ENCODE measurements around the gene SIL1.

SIL1 gene

GRCh38 chr5:138918686-138919085 lies 279.5 kb downstream of the SIL1 start:
- H3K27me3 ChIP-seq (ENCODE audit: control insufficient read depth, low read length) = no peaks in the 10 kb centered on the region
- H3K9me3 ChIP-seq (ENCODE audit: control insufficient read depth, insufficient read depth, low read length) = no peaks in the 10 kb centered on the region
- no peak overlapping the region for H3K27ac ChIP-seq (ENCODE audit: low read depth, low read length)
- H3K36me3 ChIP-seq (ENCODE audit: control insufficient read depth, low read length) = no peaks in the 10 kb centered on the region
- H4K20me1 ChIP-seq (ENCODE audit: control insufficient read depth, insufficient read depth, low read depth, low read length) = no peaks in the 10 kb centered on the region
- H3K4me3 ChIP-seq (ENCODE audit: low read length) = no peak overlapping the region
- no peaks in the 10 kb centered on the region for H3K9me2 ChIP-seq (replicated peaks; ENCODE audit: control insufficient read depth, low read length)
- no peaks in the 10 kb centered on the region for H3F3A ChIP-seq (ENCODE audit: control insufficient read depth, insufficient read depth)
- no peaks in the 10 kb centered on the region for H3K4me1 ChIP-seq (ENCODE audit: control insufficient read depth, low read length)
- H3K79me2 ChIP-seq (ENCODE audit: control insufficient read depth, low read length) = no peaks in the 10 kb centered on the region
- no peak for TF ChIP-seq EZH2phosphoT487 (IDR thresholded peaks at IDR 0.05; ENCODE audit: borderline replicate concordance, low read length)
- TF ChIP-seq CTCF (IDR thresholded peaks at IDR 0.05; ENCODE audit: low read depth, low read length, poor library complexity, severe bottlenecking) = no peak
- H3K4me2 ChIP-seq (ENCODE audit: low read length) = no peak overlapping the region

GRCh38 chr5:138914338-138914737 lies 283.8 kb downstream of the SIL1 start:
- 0 out of 2 replicates have a peak, but pooled peaks cover 3% of the 10 kb centered on the region for H3K4me1 ChIP-seq (ENCODE audit: control insufficient read depth, low read length)
- no peaks in the 10 kb centered on the region for H3K9me2 ChIP-seq (replicated peaks; ENCODE audit: control insufficient read depth, low read length)
- H3F3A ChIP-seq (ENCODE audit: control insufficient read depth, insufficient read depth) = no peaks in the 10 kb centered on the region
- H3K9me3 ChIP-seq (ENCODE audit: control insufficient read depth, insufficient read depth, low read length) = no peaks in the 10 kb centered on the region
- no peak overlapping the region for H3K4me3 ChIP-seq (ENCODE audit: low read length)
- TF ChIP-seq CTCF (IDR thresholded peaks at IDR 0.05; ENCODE audit: low read depth, low read length, poor library complexity, severe bottlenecking) = no peak
- TF ChIP-seq EZH2phosphoT487 (IDR thresholded peaks at IDR 0.05; ENCODE audit: borderline replicate concordance, low read length) = no peak
- H4K20me1 ChIP-seq (ENCODE audit: control insufficient read depth, insufficient read depth, low read depth, low read length) = no peaks in the 10 kb centered on the region
- no peaks in the 10 kb centered on the region for H3K36me3 ChIP-seq (ENCODE audit: control insufficient read depth, low read length)
- H3K27me3 ChIP-seq (ENCODE audit: control insufficient read depth, low read length) = no peaks in the 10 kb centered on the region
- no peak overlapping the region for H3K4me2 ChIP-seq (ENCODE audit: low read length)
- H3K79me2 ChIP-seq (ENCODE audit: control insufficient read depth, low read length) = no peaks in the 10 kb centered on the region
- no peak overlapping the region for H3K27ac ChIP-seq (ENCODE audit: low read depth, low read length)

- Histone ChIP-seq H3F3A (ENCODE audit: control insufficient read depth, insufficient read depth) (no peaks in the 10 kb centered on the region), H3K79me2 (ENCODE audit: control insufficient read depth, low read length) (no peaks in the 10 kb centered on the region), H4K20me1 (ENCODE audit: control insufficient read depth, insufficient read depth, low read depth, low read length) (no peaks in the 10 kb centered on the region), H3K27ac (ENCODE audit: low read depth, low read length) (no peak overlapping the region), H3K4me3 (ENCODE audit: low read length) (no peak overlapping the region), H3K27me3 (ENCODE audit: control insufficient read depth, low read length) (no peaks in the 10 kb centered on the region), H3K4me1 (ENCODE audit: control insufficient read depth, low read length) (0 out of 2 replicates have a peak, but pooled peaks cover 3% of the 10 kb centered on the region), H3K36me3 (ENCODE audit: control insufficient read depth, low read length) (no peaks in the 10 kb centered on the region), H3K9me3 (ENCODE audit: control insufficient read depth, insufficient read depth, low read length) (no peaks in the 10 kb centered on the region), H3K9me2 (replicated peaks; ENCODE audit: control insufficient read depth, low read length) (no peaks in the 10 kb centered on the region), H3K4me2 (ENCODE audit: low read length) (no peak overlapping the region)
- TF ChIP-seq EZH2phosphoT487 (IDR thresholded peaks at IDR 0.05; ENCODE audit: borderline replicate concordance, low read length) = no peak
- TF ChIP-seq CTCF (IDR thresholded peaks at IDR 0.05; ENCODE audit: low read depth, low read length, poor library complexity, severe bottlenecking) = no peak
Observed at GRCh38 chr5:138913773-138914172, 284.4 kb downstream of the SIL1 start.
